K562 (cell line): Measurements from ENCODE around the gene RPL28. TPM values are rescaled to one million over a fixed set of nuclear protein-coding genes. Genes with fewer than 3 reads are reported as not detected.

ENCODE experiments used
- CBFB ChIP-seq: sonication (generic); formaldehyde crosslinking; IDR thresholded peaks from 2 replicates; pipeline ENCODE4 v1.4.0; 2020; ENCODE audit warnings: mild to moderate bottlenecking, missing genetic modification reagents
- EZH2 ChIP-seq: IDR thresholded peaks from 2 replicates; pipeline ENCODE4 v1.6.1; 2012; ENCODE audit warnings: low read depth, mild to moderate bottlenecking, inconsistent platforms, low read length, borderline replicate concordance
- FOXA1 ChIP-seq: fragments of 450-650 bp; IDR thresholded peaks from 2 replicates; pipeline ENCODE4 v1.6.1; 2016; ENCODE audit warnings: mild to moderate bottlenecking, borderline replicate concordance
- GTF2A2 ChIP-seq: IDR thresholded peaks from 2 replicates; pipeline ENCODE4 v1.6.1; 2016; ENCODE audit warnings: mild to moderate bottlenecking, missing genetic modification characterization, missing compliant biosample characterization
- HSF4 ChIP-seq: fragments of 250-450 bp; sonication (Bioruptor Pico); IDR thresholded peaks from 2 replicates; pipeline ENCODE4 v2.1.2; 2022; ENCODE audit warnings: mild to moderate bottlenecking, moderate library complexity, borderline replicate concordance
- KDM2B ChIP-seq: fragments of 250-450 bp; sonication (Bioruptor Pico); IDR thresholded peaks from 2 replicates; pipeline ENCODE4 v1.8.0; 2021; ENCODE audit warnings: mild to moderate bottlenecking, moderate library complexity
- L3MBTL2 ChIP-seq: fragments of 450-650 bp; IDR thresholded peaks from 2 replicates; pipeline ENCODE4 v1.6.1; 2016; ENCODE audit warnings: mild to moderate bottlenecking, moderate library complexity
- MAZ ChIP-seq, 2 experiments: fragments of 450-650 bp in 1 of 2; sonication (generic) in 1 of 2; formaldehyde crosslinking; IDR thresholded peaks in 1 of 2; conservative IDR thresholded peaks in 1 of 2; 2 replicates each; pipeline versions ENCODE4 v1.4.0 to v1.5.0; 2020; ENCODE audit warnings: mild to moderate bottlenecking in 1 of 2, missing genetic modification reagents in 1 of 2
- MITF ChIP-seq: IDR thresholded peaks from 2 replicates; pipeline ENCODE4 v1.6.1; 2014; ENCODE audit warnings: antibody characterized with exemption
- MYC ChIP-seq, 2 experiments: fragments of 250-450 bp in 1 of 2; sonication (Bioruptor Pico) in 1 of 2; IDR thresholded peaks; 2 replicates each; pipeline versions ENCODE4 v1.5.1 to v1.6.1; 2012 to 2021; ENCODE audit warnings: low read depth in 2 of 2, borderline replicate concordance in 1 of 2, improper control_type of control experiment in 1 of 2, low read length in 1 of 2, mild to moderate bottlenecking in 1 of 2, moderate library complexity in 1 of 2
- PCBP1 ChIP-seq: fragments of 200-400 bp; formaldehyde crosslinking; IDR thresholded peaks from 2 replicates; pipeline ENCODE4 v1.6.1; 2018; ENCODE audit warnings: mild to moderate bottlenecking, low read depth, low read length; ENCODE audit not compliant: poor library complexity, severe bottlenecking
- POLR3G ChIP-seq: IDR thresholded peaks from 2 replicates; pipeline ENCODE4 v1.6.1; 2011; ENCODE audit not compliant: insufficient read length, insufficient replicate concordance; ENCODE audit errors: extremely low read depth
- RCOR1 ChIP-seq, 2 experiments: IDR thresholded peaks; 2 replicates each; pipeline ENCODE4 v1.6.1; 2012; ENCODE audit warnings: low read depth in 2 of 2, low read length in 2 of 2, borderline replicate concordance in 1 of 2, improper control_type of control experiment in 1 of 2
- RFX7 ChIP-seq: fragments of 250-450 bp; sonication (Bioruptor Pico); IDR thresholded peaks from 2 replicates; pipeline ENCODE4 v1.5.1; 2021; ENCODE audit warnings: mild to moderate bottlenecking
- SIN3A ChIP-seq, 2 experiments: fragments of 150-350 bp in 1 of 2; IDR thresholded peaks; 2 replicates each; pipeline ENCODE4 v1.6.1; 2011 to 2016; ENCODE audit warnings: borderline replicate concordance in 2 of 2, low read depth in 2 of 2, low read length in 2 of 2, mild to moderate bottlenecking in 2 of 2, moderate library complexity in 2 of 2; ENCODE audit not compliant: control insufficient read depth in 1 of 2
- SP1 ChIP-seq: sonication (generic); formaldehyde crosslinking; IDR thresholded peaks from 2 replicates; pipeline ENCODE4 v1.8.1; 2022; ENCODE audit warnings: mild to moderate bottlenecking, missing genetic modification reagents
- TEAD2 ChIP-seq: fragments of 450-650 bp; IDR thresholded peaks from 2 replicates; pipeline ENCODE4 v1.6.1; 2016; ENCODE audit warnings: missing genetic modification characterization, control low read depth, missing compliant biosample characterization
- YBX1 ChIP-seq: fragments of 450-650 bp; IDR thresholded peaks from 2 replicates; pipeline ENCODE4 v1.7.1; 2016; ENCODE audit warnings: mild to moderate bottlenecking
- ZBTB17 ChIP-seq: fragments of 450-650 bp; formaldehyde crosslinking; IDR thresholded peaks from 2 replicates; pipeline ENCODE4 v1.4.0; 2020; ENCODE audit warnings: mild to moderate bottlenecking
- ZNF3 ChIP-seq: fragments of 250-450 bp; sonication (Bioruptor Pico); IDR thresholded peaks from 2 replicates; pipeline ENCODE4 v1.5.0; 2021; ENCODE audit warnings: mild to moderate bottlenecking, moderate library complexity
- ZNF384 ChIP-seq: IDR thresholded peaks from 2 replicates; pipeline ENCODE4 v1.6.1; 2012; ENCODE audit warnings: low read depth, low read length, improper control_type of control experiment
- ZNF696 ChIP-seq: fragments of 250-450 bp; sonication (Bioruptor Pico); conservative IDR thresholded peaks from 2 replicates; pipeline ENCODE4 v1.4.0; 2020; ENCODE audit warnings: mild to moderate bottlenecking, moderate library complexity
- ZNF79 ChIP-seq: fragments of 250-450 bp; sonication (Bioruptor Pico); IDR thresholded peaks from 2 replicates; pipeline ENCODE4 v1.4.0; 2020; ENCODE audit warnings: low read depth, mild to moderate bottlenecking, moderate library complexity
- polyA plus RNA-seq, 8 experiments: library from polyadenylated mRNA; depleted of rRNA in 4 of 8; stranded (reverse) in 5 of 8; unstranded in 3 of 8; fragments of >200 nt; fragmentation: Nextera tagmentation in 2 of 8; fragmentation: Illumina TruSeq in 1 of 8; extraction: Ambion mirVana in 2 of 8; extraction: Trizol in 1 of 8; gene quantifications; 2 replicates each; pipeline versions ENCODE4 v1.2.1 to v1.2.3, GENCODE V29; 2011 to 2014; ENCODE audit warnings: inconsistent platforms in 1 of 8, missing spikeins in 1 of 8
- total RNA-seq, 7 experiments: library from RNA; depleted of rRNA in 6 of 7; stranded (reverse); fragments of >200 nt in 6 of 7; fragmentation: Illumina TruSeq in 2 of 7; extraction: Trizol in 2 of 7; gene quantifications; 2 replicates each; pipeline versions ENCODE4 v1.2.1 to v1.2.3, GENCODE V29; 2011 to 2021; ENCODE audit warnings: low replicate concordance in 1 of 7
- TF ChIP-seq, protein P1 (sequence below): fragments of 450-650 bp; IDR thresholded peaks from 2 replicates; pipeline ENCODE4 v1.6.1; 2017; ENCODE audit warnings: antibody characterized with exemption, mild to moderate bottlenecking

The RPL28 gene
- total and polyA plus RNA-seq, 9 of the 15 experiments (the other 6 are each of a cell fraction or from before 2014, with no cell fraction given): 124 to 3,106 (median 622) TPM

GRCh38 chr19:55440411-55441105 is 54.8 kb downstream of the RPL28 start (continued):
- TF ChIP-seq, protein P1, sequence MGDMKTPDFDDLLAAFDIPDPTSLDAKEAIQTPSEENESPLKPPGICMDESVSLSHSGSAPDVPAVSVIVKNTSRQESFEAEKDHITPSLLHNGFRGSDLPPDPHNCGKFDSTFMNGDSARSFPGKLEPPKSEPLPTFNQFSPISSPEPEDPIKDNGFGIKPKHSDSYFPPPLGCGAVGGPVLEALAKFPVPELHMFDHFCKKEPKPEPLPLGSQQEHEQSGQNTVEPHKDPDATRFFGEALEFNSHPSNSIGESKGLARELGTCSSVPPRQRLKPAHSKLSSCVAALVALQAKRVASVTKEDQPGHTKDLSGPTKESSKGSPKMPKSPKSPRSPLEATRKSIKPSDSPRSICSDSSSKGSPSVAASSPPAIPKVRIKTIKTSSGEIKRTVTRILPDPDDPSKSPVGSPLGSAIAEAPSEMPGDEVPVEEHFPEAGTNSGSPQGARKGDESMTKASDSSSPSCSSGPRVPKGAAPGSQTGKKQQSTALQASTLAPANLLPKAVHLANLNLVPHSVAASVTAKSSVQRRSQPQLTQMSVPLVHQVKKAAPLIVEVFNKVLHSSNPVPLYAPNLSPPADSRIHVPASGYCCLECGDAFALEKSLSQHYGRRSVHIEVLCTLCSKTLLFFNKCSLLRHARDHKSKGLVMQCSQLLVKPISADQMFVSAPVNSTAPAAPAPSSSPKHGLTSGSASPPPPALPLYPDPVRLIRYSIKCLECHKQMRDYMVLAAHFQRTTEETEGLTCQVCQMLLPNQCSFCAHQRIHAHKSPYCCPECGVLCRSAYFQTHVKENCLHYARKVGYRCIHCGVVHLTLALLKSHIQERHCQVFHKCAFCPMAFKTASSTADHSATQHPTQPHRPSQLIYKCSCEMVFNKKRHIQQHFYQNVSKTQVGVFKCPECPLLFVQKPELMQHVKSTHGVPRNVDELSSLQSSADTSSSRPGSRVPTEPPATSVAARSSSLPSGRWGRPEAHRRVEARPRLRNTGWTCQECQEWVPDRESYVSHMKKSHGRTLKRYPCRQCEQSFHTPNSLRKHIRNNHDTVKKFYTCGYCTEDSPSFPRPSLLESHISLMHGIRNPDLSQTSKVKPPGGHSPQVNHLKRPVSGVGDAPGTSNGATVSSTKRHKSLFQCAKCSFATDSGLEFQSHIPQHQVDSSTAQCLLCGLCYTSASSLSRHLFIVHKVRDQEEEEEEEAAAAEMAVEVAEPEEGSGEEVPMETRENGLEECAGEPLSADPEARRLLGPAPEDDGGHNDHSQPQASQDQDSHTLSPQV: no peak
- TF ChIP-seq ZNF696 (CRISPR knock-in tag) (no peak), FOXA1 (no peak), ZNF79 (CRISPR knock-in tag) (no peak), RCOR1 (IDR thresholded peaks at IDR 0.05; ENCODE audit: borderline replicate concordance in 1 of 2, low read depth in 2 of 2, low read length in 2 of 2) (no peak), GTF2A2 (tag) (no peak), PCBP1 (no peak), RFX7 (no peak), L3MBTL2 (peak; percentile 45; the same call in 1 of the 2 replicates), SP1 (CRISPR knock-in tag) (peak; percentile 87), MYC (IDR thresholded peaks at IDR 0.05; ENCODE audit: low read depth, low read length) (peak; percentile 9; the same call in 1 of the 2 replicates), MYC (CRISPR knock-in tag; IDR thresholded peaks at IDR 0.05; ENCODE audit: borderline replicate concordance, low read depth) (no peak), HSF4 (CRISPR knock-in tag) (no peak), KDM2B (no peak), ZNF3 (no peak), MAZ (CRISPR knock-in tag; conservative IDR thresholded peaks at IDR 0.05 in 1 of 2, IDR thresholded peaks at IDR 0.05 in 1 of 2) (peak in 1 of 2 experiments; percentile 47; a peak in 1 of 4 replicates), SIN3A (IDR thresholded peaks at IDR 0.05; ENCODE audit: borderline replicate concordance in 2 of 2, control insufficient read depth in 1 of 2, low read depth in 2 of 2, low read length in 2 of 2) (no peak), ZNF384 (no peak), MITF (no peak), YBX1 (no peak), CBFB (CRISPR knock-in tag) (no peak), EZH2 (no peak), POLR3G (no peak), TEAD2 (tag) (no peak), ZBTB17 (CRISPR knock-in tag) (no peak)
